HUES48 (cell line): Measurements from ENCODE around the gene MSI2.

Experiments
- H3K27ac ChIP-seq: one replicate; pipeline ENCODE4 v1.7.0; 2013; ENCODE audit warnings: low read depth, low read length, inconsistent platforms
- H3K27me3 ChIP-seq: 2 replicates; pipeline ENCODE4 v1.6.1; 2013; ENCODE audit warnings: mild to moderate bottlenecking, low read length; ENCODE audit not compliant: control insufficient read depth, insufficient read depth
- H3K36me3 ChIP-seq: 2 replicates; pipeline ENCODE4 v1.6.1; 2013; ENCODE audit warnings: low read length; ENCODE audit not compliant: control insufficient read depth, insufficient read depth
- H3K4me1 ChIP-seq: 2 replicates; pipeline ENCODE4 v1.6.1; 2013; ENCODE audit warnings: mild to moderate bottlenecking, low read length; ENCODE audit not compliant: control insufficient read depth, insufficient read depth
- H3K4me3 ChIP-seq: 2 replicates; pipeline ENCODE4 v1.5.1; 2013; ENCODE audit warnings: mild to moderate bottlenecking, low read depth, low read length
- H3K9ac ChIP-seq: 2 replicates; pipeline ENCODE4 v1.6.1; 2013; ENCODE audit warnings: mild to moderate bottlenecking, low read depth, low read length, moderate library complexity
- H3K9me3 ChIP-seq: 2 replicates; pipeline ENCODE4 v1.6.1; 2013; ENCODE audit warnings: low read length; ENCODE audit not compliant: control insufficient read depth, insufficient read depth

MSI2 gene

GRCh38 chr17:57225127-57225526, 31.2 kb upstream of the MSI2 start:
- Histone ChIP-seq H3K27me3 (no peaks in the 10 kb centered on the region), H3K36me3 (no peaks in the 10 kb centered on the region), H3K9me3 (peaks cover 2% of the 10 kb centered on the region; the same call in 1 of the 2 replicates), H3K4me1 (no peaks in the 10 kb centered on the region), H3K27ac (no peak overlapping the region), H3K4me3 (no peak overlapping the region), H3K9ac (no peak overlapping the region)

GRCh38 chr17:57226793-57227192, 29.5 kb upstream of the MSI2 start:
- no peak overlapping the region for H3K9ac ChIP-seq
- no peaks in the 10 kb centered on the region for H3K4me1 ChIP-seq
- H3K27ac ChIP-seq: no peak overlapping the region
- no peaks in the 10 kb centered on the region for H3K36me3 ChIP-seq
- H3K9me3 ChIP-seq: peaks cover under 1% of the 10 kb centered on the region; the same call in 1 of the 2 replicates
- H3K4me3 ChIP-seq: no peak overlapping the region
- no peaks in the 10 kb centered on the region for H3K27me3 ChIP-seq

- H3K36me3 ChIP-seq: no peaks in the 10 kb centered on the region
- no peaks in the 10 kb centered on the region for H3K9me3 ChIP-seq
- no peak overlapping the region for H3K4me3 ChIP-seq
- H3K4me1 ChIP-seq: no peaks in the 10 kb centered on the region
- no peaks in the 10 kb centered on the region for H3K27me3 ChIP-seq
- no peak overlapping the region for H3K27ac ChIP-seq
- H3K9ac ChIP-seq: no peak overlapping the region
These were observed 27.4 kb upstream of the MSI2 start for GRCh38 chr17:57228911-57229310.

GRCh38 chr17:57234061-57234738, 22.1 kb upstream of the MSI2 start:
- Histone ChIP-seq H3K4me3 (no peak overlapping the region), H3K27ac (no peak overlapping the region), H3K4me1 (peaks cover 11% of the 10 kb centered on the region; the same call in 1 of the 2 replicates), H3K27me3 (no peaks in the 10 kb centered on the region), H3K9me3 (no peaks in the 10 kb centered on the region), H3K36me3 (no peaks in the 10 kb centered on the region), H3K9ac (no peak overlapping the region)

DNA sequence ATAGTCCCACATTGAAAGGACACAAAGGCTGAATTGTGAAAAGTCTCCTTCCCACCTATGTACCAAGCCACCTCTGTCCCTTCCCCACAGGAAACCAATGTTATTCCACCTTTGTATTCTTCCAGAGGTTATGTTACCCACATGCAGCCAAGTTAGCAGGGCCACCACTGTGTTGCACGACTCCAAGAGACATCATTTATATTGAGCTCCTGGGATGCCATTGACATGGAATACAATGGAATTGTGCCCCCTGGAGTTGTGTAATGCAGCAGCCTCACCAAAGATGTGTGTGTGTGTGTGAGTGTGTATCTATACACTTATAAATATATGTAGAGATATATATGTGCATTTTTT, 21.6 kb upstream of the MSI2 start:
- no peaks in the 10 kb centered on the region for H3K27me3 ChIP-seq
- no peak overlapping the region for H3K27ac ChIP-seq
- no peak overlapping the region for H3K4me3 ChIP-seq
- no peak overlapping the region for H3K9ac ChIP-seq
- no peaks in the 10 kb centered on the region for H3K9me3 ChIP-seq
- H3K36me3 ChIP-seq: no peaks in the 10 kb centered on the region
- peaks cover 11% of the 10 kb centered on the region; the same call in 1 of the 2 replicates for H3K4me1 ChIP-seq

DNA sequence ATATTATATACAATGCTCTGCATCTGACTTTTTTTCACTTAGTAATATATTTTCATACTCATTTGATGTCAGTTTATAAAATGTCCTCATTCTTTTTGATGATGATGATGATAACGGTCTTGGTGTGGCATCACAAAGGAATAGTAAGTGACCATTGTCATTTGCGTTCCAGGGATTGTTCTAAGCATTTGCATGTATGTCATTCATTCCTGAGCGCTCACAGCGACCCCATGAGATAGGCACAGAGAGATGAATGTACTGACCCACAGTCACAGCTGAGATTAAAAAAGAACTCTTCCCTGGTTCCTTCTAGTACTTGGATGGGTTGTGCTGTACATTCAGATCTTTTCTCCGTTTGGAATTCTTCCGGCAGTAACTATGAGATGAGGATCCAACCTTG, 21.2 kb upstream of the MSI2 start:
- Histone ChIP-seq H3K36me3 (no peaks in the 10 kb centered on the region), H3K27me3 (no peaks in the 10 kb centered on the region), H3K4me3 (no peak overlapping the region), H3K4me1 (peaks cover 11% of the 10 kb centered on the region; the same call in 1 of the 2 replicates), H3K27ac (peak overlapping the region; percentile 43), H3K9ac (no peak overlapping the region), H3K9me3 (no peaks in the 10 kb centered on the region)

GRCh38 chr17:57236686-57237299, 19.5 kb upstream of the MSI2 start:
- no peaks in the 10 kb centered on the region for H3K9me3 ChIP-seq
- no peaks in the 10 kb centered on the region for H3K27me3 ChIP-seq
- H3K4me3 ChIP-seq: no peak overlapping the region
- peaks cover 11% of the 10 kb centered on the region; the same call in 1 of the 2 replicates for H3K4me1 ChIP-seq
- no peaks in the 10 kb centered on the region for H3K36me3 ChIP-seq
- no peak overlapping the region for H3K27ac ChIP-seq
- H3K9ac ChIP-seq: no peak overlapping the region

- H3K9ac ChIP-seq: no peak overlapping the region
- no peaks in the 10 kb centered on the region for H3K9me3 ChIP-seq
These were observed 15.7 kb upstream of the MSI2 start for GRCh38 chr17:57240648-57241047.

GRCh38 chr17:57242148-57242547, 14.2 kb upstream of the MSI2 start:
- Histone ChIP-seq H3K4me1 (peaks cover 4% of the 10 kb centered on the region; the same call in 1 of the 2 replicates), H3K9me3 (no peaks in the 10 kb centered on the region), H3K9ac (no peak overlapping the region), H3K4me3 (no peak overlapping the region), H3K27ac (no peak overlapping the region), H3K36me3 (no peaks in the 10 kb centered on the region), H3K27me3 (no peaks in the 10 kb centered on the region)

More at GRCh38 chr17:57240648-57241047, 15.7 kb upstream of the MSI2 start:
- Histone ChIP-seq H3K36me3 (no peaks in the 10 kb centered on the region), H3K4me1 (peaks cover 4% of the 10 kb centered on the region; the same call in 1 of the 2 replicates), H3K4me3 (no peak overlapping the region), H3K27me3 (no peaks in the 10 kb centered on the region), H3K27ac (no peak overlapping the region)

DNA sequence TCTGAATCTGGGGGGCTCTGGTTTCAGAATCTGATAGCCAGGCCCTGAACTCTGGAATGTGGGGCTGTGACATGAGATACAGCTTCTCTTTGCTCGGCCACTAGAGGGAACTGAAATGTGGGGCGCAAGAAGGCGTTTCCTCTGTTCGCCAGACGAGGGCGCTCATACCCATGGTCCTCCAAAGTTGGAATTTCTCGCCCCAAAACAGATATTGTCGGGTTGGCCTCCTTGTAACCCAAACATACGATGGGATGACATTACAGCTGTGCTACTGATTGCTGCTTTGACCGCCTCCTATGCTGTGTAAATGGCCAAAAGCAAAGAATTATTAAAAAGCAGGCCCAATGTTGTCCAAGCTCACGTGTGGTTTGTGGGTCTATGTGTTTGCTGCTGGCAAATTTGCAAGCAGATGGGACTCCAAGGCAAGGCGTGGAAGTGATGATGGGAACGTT, 13.1 kb upstream of the MSI2 start:
- peaks cover 4% of the 10 kb centered on the region; the same call in 1 of the 2 replicates for H3K4me1 ChIP-seq
- H3K36me3 ChIP-seq: no peaks in the 10 kb centered on the region
- H3K9ac ChIP-seq: no peak overlapping the region
- no peak overlapping the region for H3K4me3 ChIP-seq
- no peak overlapping the region for H3K27ac ChIP-seq
- H3K9me3 ChIP-seq: no peaks in the 10 kb centered on the region
- H3K27me3 ChIP-seq: no peaks in the 10 kb centered on the region

- Histone ChIP-seq H3K9ac (no peak overlapping the region), H3K9me3 (no peaks in the 10 kb centered on the region), H3K36me3 (no peaks in the 10 kb centered on the region), H3K4me3 (no peak overlapping the region), H3K27ac (no peak overlapping the region), H3K4me1 (peaks cover 4% of the 10 kb centered on the region; the same call in 1 of the 2 replicates), H3K27me3 (no peaks in the 10 kb centered on the region)
These were observed 10.5 kb upstream of the MSI2 start for GRCh38 chr17:57245786-57246185.
